H9 (cell line): ENCODE data around the gene ZMYND11. TPM values are rescaled to one million over a fixed set of nuclear protein-coding genes. Genes with fewer than 3 reads are reported as not detected.

Experiments used
- DNase-seq: peaks from one replicate; pipeline ENCODE4 v3.0.0-alpha.2; 2017
- H2AFZ ChIP-seq: one replicate; pipeline ENCODE4 v1.6.1; 2013; ENCODE audit warnings: mild to moderate bottlenecking, low read length, control low read depth, moderate library complexity
- H2AK5ac ChIP-seq: 2 replicates; pipeline ENCODE4 v1.6.1; 2013; ENCODE audit warnings: low read length, control low read depth, mixed read lengths; ENCODE audit not compliant: insufficient read length
- H2BK120ac ChIP-seq: one replicate; pipeline ENCODE4 v1.6.1; 2013; ENCODE audit warnings: low read depth, mild to moderate bottlenecking, low read length, control low read depth, inconsistent platforms; ENCODE audit not compliant: poor library complexity, severe bottlenecking
- H2BK12ac ChIP-seq: 2 replicates; pipeline ENCODE4 v1.6.1; 2013; ENCODE audit warnings: low read length, control low read depth, mixed read lengths, low read depth; ENCODE audit not compliant: insufficient read length
- H2BK15ac ChIP-seq: 2 replicates; pipeline ENCODE4 v1.6.1; 2013; ENCODE audit warnings: low read depth, low read length, control low read depth
- H2BK20ac ChIP-seq: one replicate; pipeline ENCODE4 v1.6.1; 2013; ENCODE audit warnings: low read depth, mild to moderate bottlenecking, low read length, control low read depth, inconsistent platforms; ENCODE audit not compliant: poor library complexity, severe bottlenecking
- H2BK5ac ChIP-seq: 2 replicates; pipeline ENCODE4 v1.6.1; 2013; ENCODE audit warnings: low read length, control low read depth, mixed read lengths; ENCODE audit not compliant: insufficient read length
- H3K14ac ChIP-seq: 2 replicates; pipeline ENCODE4 v1.6.1; 2013; ENCODE audit warnings: low read length, control low read depth; ENCODE audit not compliant: insufficient read depth
- H3K18ac ChIP-seq: 2 replicates; pipeline ENCODE4 v1.6.1; 2013; ENCODE audit warnings: low read depth, mild to moderate bottlenecking, mixed read lengths, low read length, control low read depth; ENCODE audit not compliant: insufficient read length
- H3K23ac ChIP-seq: 2 replicates; pipeline ENCODE4 v1.6.1; 2013; ENCODE audit warnings: low read length, control low read depth, mixed read lengths, low read depth; ENCODE audit not compliant: insufficient read length
- H3K23me2 ChIP-seq: 2 replicates; pipeline ENCODE4 v1.6.1; 2013; ENCODE audit warnings: low read depth, mild to moderate bottlenecking, mixed read lengths, low read length, control low read depth; ENCODE audit not compliant: insufficient read length, poor library complexity, severe bottlenecking
- H3K27ac ChIP-seq: 2 replicates; pipeline ENCODE4 v1.5.1; 2013; ENCODE audit warnings: low read length, control low read depth, mixed read lengths, low read depth; ENCODE audit not compliant: insufficient read length
- H3K27me3 ChIP-seq: 2 replicates; pipeline ENCODE4 v1.6.1; 2013; ENCODE audit warnings: low read length, control low read depth, inconsistent platforms; ENCODE audit not compliant: insufficient read depth
- H3K4ac ChIP-seq: 2 replicates; pipeline ENCODE4 v1.6.1; 2013; ENCODE audit warnings: low read depth, mild to moderate bottlenecking, control low read depth, inconsistent platforms, low read length, moderate library complexity
- H3K4me1 ChIP-seq: 2 replicates; pipeline ENCODE4 v1.6.1; 2013; ENCODE audit warnings: low read length, control low read depth, inconsistent platforms; ENCODE audit not compliant: insufficient read depth
- H3K4me2 ChIP-seq: 2 replicates; pipeline ENCODE4 v1.6.1; 2013; ENCODE audit warnings: low read length, control low read depth, mixed read lengths; ENCODE audit not compliant: insufficient read length, insufficient read depth
- H3K56ac ChIP-seq: 2 replicates; pipeline ENCODE4 v1.6.1; 2013; ENCODE audit warnings: low read depth, mild to moderate bottlenecking, mixed read lengths, low read length, control low read depth; ENCODE audit not compliant: insufficient read length
- H3K79me1 ChIP-seq: 2 replicates; pipeline ENCODE4 v1.6.1; 2013; ENCODE audit warnings: low read depth, mild to moderate bottlenecking, moderate library complexity, low read length, control low read depth, inconsistent platforms; ENCODE audit not compliant: insufficient read depth, poor library complexity, severe bottlenecking
- H3K79me2 ChIP-seq: 2 replicates; pipeline ENCODE4 v1.6.1; 2013; ENCODE audit warnings: low read length, control low read depth, inconsistent platforms; ENCODE audit not compliant: insufficient read depth
- H3K9ac ChIP-seq: 2 replicates; pipeline ENCODE4 v1.6.1; 2013; ENCODE audit warnings: low read length, control low read depth, mixed read lengths; ENCODE audit not compliant: insufficient read length; ENCODE audit errors: extremely low read depth
- H3K9me3 ChIP-seq: one replicate; pipeline ENCODE4 v1.6.1; 2013; ENCODE audit warnings: low read depth, low read length, inconsistent platforms; ENCODE audit not compliant: control insufficient read depth
- H3T11ph ChIP-seq: one replicate; pipeline ENCODE4 v1.6.1; 2013; ENCODE audit warnings: mild to moderate bottlenecking, low read length, control low read depth, inconsistent platforms
- H4K20me1 ChIP-seq: one replicate; pipeline ENCODE4 v1.6.1; 2013; ENCODE audit not compliant: control insufficient read depth, insufficient read length, insufficient read depth
- H4K5ac ChIP-seq: 2 replicates; pipeline ENCODE4 v1.6.1; 2013; ENCODE audit warnings: low read depth, mild to moderate bottlenecking, mixed read lengths, low read length, control low read depth; ENCODE audit not compliant: insufficient read length
- H4K8ac ChIP-seq: replicated peaks from 2 replicates; pipeline ENCODE4 v1.6.1; 2013; ENCODE audit warnings: low read length, control low read depth, mixed read lengths, low read depth; ENCODE audit not compliant: insufficient read length
- H4K91ac ChIP-seq: 2 replicates; pipeline ENCODE4 v1.6.1; 2013; ENCODE audit warnings: low read depth, mild to moderate bottlenecking, moderate library complexity, mixed read lengths, low read length, control low read depth; ENCODE audit not compliant: insufficient read length
- H3K27ac Mint-ChIP-seq, 3 experiments: 2 replicates in 2 of 3; 3 replicates in 1 of 3; pipeline ENCODE4 v1.8.0; 2020 to 2021; ENCODE audit warnings: mixed read lengths in 3 of 3, mild to moderate bottlenecking in 1 of 3, moderate library complexity in 1 of 3
- H3K27me3 Mint-ChIP-seq: 2 replicates; pipeline ENCODE4 v1.8.0; 2021; ENCODE audit warnings: low read depth, mild to moderate bottlenecking, moderate library complexity, mixed read lengths
- H3K36me3 Mint-ChIP-seq, 3 experiments: 2 replicates in 2 of 3; 3 replicates in 1 of 3; pipeline ENCODE4 v1.8.0; 2020 to 2021; ENCODE audit warnings: low read depth in 3 of 3, mixed read lengths in 3 of 3; ENCODE audit not compliant: insufficient read depth in 1 of 3
- H3K4me1 Mint-ChIP-seq, 2 experiments: 2 replicates each; pipeline ENCODE4 v1.8.0; 2020; ENCODE audit warnings: mixed read lengths in 2 of 2
- H3K4me3 Mint-ChIP-seq, 2 experiments: 2 replicates in 1 of 2; 3 replicates in 1 of 2; pipeline ENCODE4 v1.8.0; 2020 to 2021; ENCODE audit warnings: mild to moderate bottlenecking in 2 of 2, mixed read lengths in 2 of 2, moderate library complexity in 1 of 2
- H3K9me3 Mint-ChIP-seq, 2 experiments: 2 replicates in 1 of 2; 3 replicates in 1 of 2; pipeline ENCODE4 v1.8.0; 2020; ENCODE audit warnings: mild to moderate bottlenecking in 2 of 2, mixed read lengths in 2 of 2, moderate library complexity in 1 of 2
- CTCF ChIP-seq: fragments of 200-600 bp; sonication (generic); conservative IDR thresholded peaks from 3 replicates; pipeline ENCODE4 v1.8.0; 2021; ENCODE audit warnings: antibody characterized with exemption, mild to moderate bottlenecking
- WGBS: extraction: QIAGEN DNeasy Blood & Tissue Kit; methylation state at CpG from one replicate; pipeline ENCODE4 v1.1.7; 2013; ENCODE audit warnings: missing lambda C conversion rate, low lambda C conversion rate, mixed read lengths; ENCODE audit not compliant: insufficient read length; ENCODE audit errors: extremely low coverage; 5-methylcytosine and 5-hydroxymethylcytosine counted together
- total RNA-seq: library from RNA; stranded (reverse); gene quantifications from 2 replicates; pipeline ENCODE4 v1.2.1, GENCODE V29; 2021

ZMYND11 gene
- total RNA-seq, 1 experiment from 2014 or later = 33.7 TPM

DNA sequence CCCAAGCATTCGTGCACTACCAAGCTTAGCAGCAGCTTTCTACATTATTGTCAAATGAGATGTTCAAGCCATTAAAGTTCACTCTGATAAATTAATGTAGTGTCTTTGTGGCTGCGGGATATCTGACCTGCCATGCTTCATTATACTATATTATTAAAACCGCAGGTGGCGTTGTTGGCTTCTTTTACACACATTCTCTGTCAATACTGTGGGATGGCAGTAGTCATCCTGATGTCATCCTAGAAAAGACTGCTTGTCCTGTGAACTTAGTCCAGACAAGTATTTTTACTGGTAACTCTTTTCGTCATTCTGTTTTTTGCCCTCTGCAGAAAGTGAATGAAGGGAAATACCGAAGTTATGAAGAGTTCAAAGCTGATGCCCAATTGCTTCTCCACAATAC, 103.9 kb downstream of the ZMYND11 start:
- WGBS = no CpG with 5 or more reads among the region's 6 CpGs
- no peak overlapping the region for H3K18ac ChIP-seq
- H2AK5ac ChIP-seq = no peak overlapping the region
- no peak overlapping the region for H4K5ac ChIP-seq
- no peak overlapping the region; a peak in 1 of 7 replicates for H3K27ac Mint-ChIP-seq
- no peak overlapping the region for H3K27ac ChIP-seq
- no peaks in the 10 kb centered on the region for H3K27me3 ChIP-seq
- H3K79me1 ChIP-seq = no peaks in the 10 kb centered on the region
- no peak overlapping the region for H2BK120ac ChIP-seq
- H3T11ph ChIP-seq = no peak overlapping the region
- H3K14ac ChIP-seq = no peak overlapping the region
- no peak overlapping the region for H3K4ac ChIP-seq
- H3K4me1 ChIP-seq = no peaks in the 10 kb centered on the region
- H3K79me2 ChIP-seq = no peaks in the 10 kb centered on the region
- no peaks in the 10 kb centered on the region for H3K9me3 ChIP-seq
- H3K9me3 Mint-ChIP-seq = no peaks in the 10 kb centered on the region
- no peak overlapping the region for H2AFZ ChIP-seq
- H3K27me3 Mint-ChIP-seq = no peaks in the 10 kb centered on the region
- no peak overlapping the region for H3K9ac ChIP-seq
- H3K23me2 ChIP-seq = no peaks in the 10 kb centered on the region
- no peak overlapping the region for H2BK5ac ChIP-seq
- peaks cover 0 to 18% (median 6%) of the 10 kb centered on the region in 3 experiments; a peak in 4 of 7 replicates for H3K36me3 Mint-ChIP-seq
- H3K23ac ChIP-seq = no peak overlapping the region
- DNase-seq = no peak
- H4K91ac ChIP-seq = no peak overlapping the region
- TF ChIP-seq CTCF = no peak
- H2BK15ac ChIP-seq = no peak overlapping the region
- H2BK20ac ChIP-seq = no peak overlapping the region
- no peak overlapping the region for H3K4me3 Mint-ChIP-seq
- H3K56ac ChIP-seq = no peak overlapping the region
- H4K20me1 ChIP-seq = no peaks in the 10 kb centered on the region
- H3K4me2 ChIP-seq = no peak overlapping the region
- H4K8ac ChIP-seq = no peak overlapping the region
- no peak overlapping the region for H2BK12ac ChIP-seq
- H3K4me1 Mint-ChIP-seq = peaks cover 3 to 6% of the 10 kb centered on the region in 2 experiments; a peak in 3 of 4 replicates
